Mesothelial cell of epicardium (in vitro differentiated cells): Measurements from ENCODE around the gene USP13. TPM values are rescaled to one million over a fixed set of nuclear protein-coding genes. Genes with fewer than 3 reads are reported as not detected.

Source experiments
- DNase-seq, 2 experiments: peaks; one replicate each; pipeline ENCODE4 v3.0.0; 2021; ENCODE audit warnings: low spot score in 2 of 2; ENCODE audit not compliant: unreplicated experiment in 2 of 2
- H3K27ac Mint-ChIP-seq: 2 replicates; pipeline ENCODE4 v1.8.0; 2021; ENCODE audit warnings: mixed read lengths
- H3K27me3 Mint-ChIP-seq: 2 replicates; pipeline ENCODE4 v1.8.0; 2021; ENCODE audit warnings: low read depth, mixed read lengths
- H3K36me3 Mint-ChIP-seq: 2 replicates; pipeline ENCODE4 v1.8.0; 2021; ENCODE audit warnings: mixed read lengths
- H3K4me1 Mint-ChIP-seq: 2 replicates; pipeline ENCODE4 v1.8.0; 2021; ENCODE audit warnings: mixed read lengths
- H3K4me3 Mint-ChIP-seq: 2 replicates; pipeline ENCODE4 v1.8.0; 2021; ENCODE audit warnings: mild to moderate bottlenecking, moderate library complexity, mixed read lengths
- H3K9me3 Mint-ChIP-seq: 2 replicates; pipeline ENCODE4 v1.8.0; 2021; ENCODE audit warnings: mixed read lengths
- total RNA-seq: library from RNA; stranded (reverse); gene quantifications from 3 replicates; pipeline ENCODE4 v1.2.1, GENCODE V29; 2021
- TF ChIP-seq, protein P1 (sequence below): fragments of 200-600 bp; sonication (generic); IDR thresholded peaks from one replicate; pipeline ENCODE4 v1.5.0; 2021; ENCODE audit warnings: antibody characterized with exemption; ENCODE audit not compliant: unreplicated experiment

The USP13 gene
- total RNA-seq, 1 donor from 2014 or later, result 11.3 TPM

DNA sequence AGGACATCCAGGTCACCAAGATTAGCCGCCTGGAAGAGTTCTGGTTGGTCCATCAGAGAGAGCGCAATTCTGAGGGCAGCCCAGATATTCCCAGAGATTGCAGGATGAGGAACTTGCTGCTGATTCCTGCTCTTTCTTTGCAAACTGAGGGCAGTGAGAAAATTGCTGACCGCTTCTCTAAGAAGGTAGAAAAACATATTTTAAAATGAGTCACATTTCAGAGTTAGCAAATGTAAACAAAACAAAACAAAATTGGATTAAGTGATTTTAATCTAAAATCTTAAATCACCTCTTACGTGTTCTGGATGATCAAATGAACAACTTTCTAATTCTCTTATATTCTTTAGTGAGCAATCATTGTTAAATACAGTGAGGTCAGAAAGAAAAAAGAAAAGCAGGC lies 149.0 kb downstream of the USP13 start:
- TF ChIP-seq, protein P1, sequence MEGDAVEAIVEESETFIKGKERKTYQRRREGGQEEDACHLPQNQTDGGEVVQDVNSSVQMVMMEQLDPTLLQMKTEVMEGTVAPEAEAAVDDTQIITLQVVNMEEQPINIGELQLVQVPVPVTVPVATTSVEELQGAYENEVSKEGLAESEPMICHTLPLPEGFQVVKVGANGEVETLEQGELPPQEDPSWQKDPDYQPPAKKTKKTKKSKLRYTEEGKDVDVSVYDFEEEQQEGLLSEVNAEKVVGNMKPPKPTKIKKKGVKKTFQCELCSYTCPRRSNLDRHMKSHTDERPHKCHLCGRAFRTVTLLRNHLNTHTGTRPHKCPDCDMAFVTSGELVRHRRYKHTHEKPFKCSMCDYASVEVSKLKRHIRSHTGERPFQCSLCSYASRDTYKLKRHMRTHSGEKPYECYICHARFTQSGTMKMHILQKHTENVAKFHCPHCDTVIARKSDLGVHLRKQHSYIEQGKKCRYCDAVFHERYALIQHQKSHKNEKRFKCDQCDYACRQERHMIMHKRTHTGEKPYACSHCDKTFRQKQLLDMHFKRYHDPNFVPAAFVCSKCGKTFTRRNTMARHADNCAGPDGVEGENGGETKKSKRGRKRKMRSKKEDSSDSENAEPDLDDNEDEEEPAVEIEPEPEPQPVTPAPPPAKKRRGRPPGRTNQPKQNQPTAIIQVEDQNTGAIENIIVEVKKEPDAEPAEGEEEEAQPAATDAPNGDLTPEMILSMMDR, result no peak
- Mint-ChIP-seq H3K27me3 (peaks cover 1% of the 10 kb centered on the region), H3K27ac (no peak overlapping the region), H3K9me3 (no peaks in the 10 kb centered on the region), H3K4me3 (no peak overlapping the region), H3K4me1 (no peaks in the 10 kb centered on the region), H3K36me3 (no peaks in the 10 kb centered on the region)
- DNase-seq, result no peak

DNA sequence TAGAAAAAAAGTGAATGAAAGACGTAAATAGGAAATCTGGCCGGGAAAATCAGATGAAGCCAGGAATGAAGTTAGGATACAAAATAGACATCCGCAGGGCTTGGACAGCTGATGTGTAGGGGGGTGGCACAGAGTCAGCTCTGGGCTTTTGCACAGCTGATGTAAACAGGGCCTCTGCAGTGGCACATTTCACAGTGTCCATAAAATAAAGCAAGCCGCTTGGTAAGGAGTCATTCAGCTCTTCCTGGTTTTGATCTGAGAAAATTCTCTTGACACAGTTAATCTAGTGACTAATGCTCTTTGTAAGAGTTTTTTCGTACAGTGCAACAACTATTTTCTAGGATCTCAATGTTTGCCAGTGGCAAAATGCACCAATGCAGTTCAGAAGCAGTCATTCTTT lies 153.3 kb downstream of the USP13 start:
- TF ChIP-seq, protein P1, result no peak
- no peaks in the 10 kb centered on the region for H3K9me3 Mint-ChIP-seq
- no peak overlapping the region for H3K4me3 Mint-ChIP-seq
- no peak overlapping the region for H3K27ac Mint-ChIP-seq
- no peak for DNase-seq
- no peaks in the 10 kb centered on the region for H3K36me3 Mint-ChIP-seq
- no peaks in the 10 kb centered on the region for H3K27me3 Mint-ChIP-seq
- H3K4me1 Mint-ChIP-seq, result peaks cover under 1% of the 10 kb centered on the region

DNA sequence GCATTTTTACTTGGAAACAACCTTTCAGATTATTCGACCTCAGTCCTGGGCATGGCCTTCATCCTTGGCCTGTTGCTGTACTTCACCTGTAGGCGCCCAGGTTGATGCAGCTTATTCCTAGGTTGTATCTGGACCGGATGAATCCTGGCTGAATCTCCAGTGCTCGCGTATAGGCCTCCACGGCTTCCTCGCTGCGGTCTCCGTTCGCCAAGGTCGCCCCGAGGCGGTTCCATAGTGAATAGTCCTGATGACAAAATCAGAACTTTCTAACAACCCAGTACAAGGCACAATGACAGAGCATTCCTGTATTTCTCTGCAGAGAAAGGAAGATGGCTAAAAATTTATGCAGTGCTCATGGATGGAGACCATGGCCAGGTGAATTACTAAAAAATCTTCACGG lies 154.7 kb downstream of the USP13 start:
- Mint-ChIP-seq H3K27me3 (peaks cover 2% of the 10 kb centered on the region), H3K27ac (no peak overlapping the region), H3K36me3 (no peaks in the 10 kb centered on the region), H3K4me3 (no peak overlapping the region), H3K4me1 (peaks cover 7% of the 10 kb centered on the region), H3K9me3 (no peaks in the 10 kb centered on the region)
- DNase-seq, result no peak
- TF ChIP-seq, protein P1, result no peak

DNA sequence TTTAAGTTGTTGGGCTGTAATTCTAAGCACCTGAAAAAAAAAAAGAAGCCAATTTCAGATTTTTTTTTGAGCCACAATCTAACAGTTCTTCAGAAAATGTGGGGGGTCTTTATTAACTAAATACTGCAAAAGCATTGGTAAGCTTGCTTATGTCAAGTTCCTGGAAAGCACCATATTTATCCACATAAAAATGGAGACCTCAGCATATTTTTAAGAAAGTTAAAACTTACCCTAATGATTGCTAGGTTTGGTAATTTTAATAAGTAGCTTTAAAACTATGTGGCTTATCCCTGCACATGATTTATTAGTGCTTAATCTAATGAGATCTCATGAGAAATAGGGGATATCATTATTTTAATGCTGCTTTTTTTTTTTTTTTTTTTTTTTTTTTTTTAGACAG lies 156.8 kb downstream of the USP13 start:
- Mint-ChIP-seq H3K9me3 (no peaks in the 10 kb centered on the region), H3K4me1 (peaks cover 7% of the 10 kb centered on the region), H3K27me3 (peaks cover 4% of the 10 kb centered on the region), H3K27ac (no peak overlapping the region), H3K4me3 (no peak overlapping the region), H3K36me3 (no peaks in the 10 kb centered on the region)
- DNase-seq, result no peak
- TF ChIP-seq, protein P1, result no peak

DNA sequence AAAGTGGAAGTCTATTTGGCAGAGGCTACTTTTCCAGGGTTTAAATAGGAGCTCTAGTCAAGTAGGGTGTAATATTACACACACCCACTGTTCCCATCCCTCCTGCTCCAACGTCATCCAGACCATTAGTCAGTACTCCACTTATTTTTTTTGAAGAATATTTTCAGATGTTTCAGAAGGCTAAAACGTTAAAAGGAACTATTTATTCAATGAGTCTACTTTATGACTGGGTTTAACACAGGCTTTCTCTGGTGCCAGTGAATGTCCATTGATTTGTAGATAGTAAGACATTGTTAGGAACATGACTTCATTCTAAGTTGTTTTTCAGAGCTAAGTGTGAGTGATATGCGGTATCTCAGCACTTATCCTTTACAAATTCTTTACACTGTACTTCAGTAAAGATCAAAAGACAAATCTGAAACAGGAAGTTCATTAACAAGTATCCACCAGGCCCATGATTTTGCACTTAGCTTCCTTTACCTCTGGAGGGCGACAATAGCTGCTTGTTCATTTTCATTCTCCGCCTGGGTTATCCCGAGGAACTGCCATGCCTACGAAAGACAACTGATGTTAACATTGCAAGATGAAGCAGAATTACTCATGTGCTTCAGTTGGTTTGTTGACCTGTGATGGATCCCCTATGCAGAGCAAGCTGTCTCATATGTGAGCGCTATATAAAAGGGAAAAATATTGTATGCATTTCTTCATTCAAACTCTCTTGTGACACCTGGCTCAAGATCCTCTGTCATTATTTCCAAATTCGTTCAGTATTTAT lies 158.7 kb downstream of the USP13 start:
- peaks cover 7% of the 10 kb centered on the region for H3K4me1 Mint-ChIP-seq
- peaks cover 4% of the 10 kb centered on the region for H3K27me3 Mint-ChIP-seq
- TF ChIP-seq, protein P1, result peak; percentile 25
- no peaks in the 10 kb centered on the region for H3K9me3 Mint-ChIP-seq
- H3K4me3 Mint-ChIP-seq, result no peak overlapping the region
- H3K27ac Mint-ChIP-seq, result peak overlapping the region; percentile 62
- no peak for DNase-seq
- H3K36me3 Mint-ChIP-seq, result no peaks in the 10 kb centered on the region
